Adrenal gland (tissue), 12 donors: ENCODE results near the gene SOST. TPM values are rescaled to one million over a fixed set of nuclear protein-coding genes. Genes with fewer than 3 reads are reported as not detected.

Experiments used
- DNase-seq, 7 donors: peaks; one replicate each; pipeline ENCODE4 v3.0.0-alpha.2; 2019 to 2020
- H3K27ac ChIP-seq, 5 donors: fragments of 200-600 bp; sonication (generic) in 4 of 5; 1 replicate in 3 of 5; 2 replicates in 2 of 5; pipeline versions ENCODE4 v1.5.1 to v1.8.0; 2016 to 2020; ENCODE audit warnings: mild to moderate bottlenecking in 1 of 5
- H3K27me3 ChIP-seq: fragments of 200-600 bp; 2 replicates; pipeline ENCODE4 v1.8.0; 2021
- H3K36me3 ChIP-seq, 2 donors: fragments of 200-600 bp; replicated peaks in 1 of 2; 1 replicate in 1 of 2; 2 replicates in 1 of 2; pipeline versions ENCODE4 v1.5.1 to v1.8.0; 2018 to 2022
- H3K4me1 ChIP-seq, 2 donors: fragments of 200-600 bp; replicated peaks in 1 of 2; 1 replicate in 1 of 2; 2 replicates in 1 of 2; pipeline versions ENCODE4 v1.5.1 to v1.8.0; 2018 to 2021
- H3K4me3 ChIP-seq, 4 donors: fragments of 200-600 bp; sonication (generic) in 3 of 4; one replicate each; pipeline ENCODE4 v1.5.1; 2016 to 2018
- H3K9me3 ChIP-seq, 3 donors: fragments of 200-600 bp; sonication (generic) in 1 of 3; replicated peaks in 1 of 3; 1 replicate in 2 of 3; 2 replicates in 1 of 3; pipeline versions ENCODE4 v1.5.1 to v1.8.0; 2016 to 2021
- POLR2A ChIP-seq, 2 donors: fragments of 450-650 bp; IDR thresholded peaks; one replicate each; pipeline ENCODE4 v1.6.1; 2017; ENCODE audit warnings: antibody characterized with exemption in 2 of 2, mild to moderate bottlenecking in 2 of 2, moderate library complexity in 1 of 2
- WGBS, 4 donors: extraction: QIAGEN DNeasy Blood & Tissue Kit in 2 of 4; methylation state at CpG; one replicate each; pipeline versions ENCODE4 v1.1.5 to v1.1.7; 2013 to 2017; 5-methylcytosine and 5-hydroxymethylcytosine counted together
- intact Hi-C, 2 donors: fragments of 100-400 bp; cut with DNase I; formaldehyde crosslinking; loops; one replicate each; pipeline versions ENCODE4 v1.14.1 to v1.15.0; 2022 to 2023
- polyA plus RNA-seq, 3 donors: library from polyadenylated mRNA; stranded (reverse); fragments of 200-250 nt in 2 of 3; fragments of 350-450 nt in 1 of 3; fragmentation: Illumina TruSeq in 1 of 3; extraction: RNeasy Lipid Tissue Mini Kit (QIAGEN cat#74804) in 1 of 3; gene quantifications; one replicate each; pipeline ENCODE4 v1.2.3, GENCODE V29; 2013 to 2014
- total RNA-seq, 9 donors: library from RNA; depleted of rRNA in 4 of 9; stranded (reverse); fragments of >200 nt in 4 of 9; fragments of 120-200 nt in 1 of 9; fragmentation: NEBNext Ultra II Directional in 1 of 9; extraction: Animal tissue kit (Norgen Biotek cat#: 25700) in 1 of 9; gene quantifications; one replicate each; pipeline versions ENCODE4 v1.1.0 to v1.2.4, GENCODE V29; 2013 to 2023
- TF ChIP-seq, protein P1 (sequence below), 6 experiments: fragments of 450-650 bp in 4 of 6; fragments of 200-600 bp in 2 of 6; sonication (generic) in 1 of 6; IDR thresholded peaks; 1 replicate in 5 of 6; 2 replicates in 1 of 6; pipeline versions ENCODE4 v1.5.1 to v1.8.0; 2016 to 2021; ENCODE audit warnings: antibody characterized with exemption in 6 of 6, mild to moderate bottlenecking in 2 of 6, moderate library complexity in 1 of 6
- donor health status: healthy with polysubstance abuse.
- donor health status: Bipolar disorder and iron deficiency.
- donor health status: DM: yes; HTN: yes; CAD: no.
- donor health status: DM: no; HTN: no; CAD: no.
- donor health status: DM: no; HTN: no; CAD: no.
- donor health status: DM: yes; HTN: yes; CAD: no.

The SOST gene
- total and polyA plus RNA-seq, 12 donors, result not detected

DNA sequence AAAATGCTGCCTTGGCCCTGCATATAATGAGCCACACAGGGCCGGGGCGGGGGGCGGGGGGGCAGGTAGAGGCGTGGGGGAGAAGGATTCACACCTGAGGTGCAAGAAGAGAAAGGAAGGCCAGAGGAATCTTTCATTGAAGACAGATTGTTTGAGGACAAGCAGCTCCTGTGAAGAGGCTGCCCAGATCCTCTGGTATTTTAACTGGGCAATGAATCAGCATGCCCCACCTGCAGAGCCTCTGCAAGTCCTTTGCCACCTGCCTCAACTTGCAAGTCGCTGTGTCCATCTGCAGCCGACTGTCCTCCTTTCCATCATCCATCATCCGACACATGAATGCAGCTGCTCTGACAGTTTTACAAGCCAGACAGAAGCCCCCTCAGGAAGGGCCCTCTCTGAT lies 1.2 kb upstream of the SOST start:
- no peak overlapping the region for H3K27ac ChIP-seq
- intact Hi-C loops, result loop anchor here (2.0 to 10.0 kb wide), 4 partner anchors 63 to 188 kb away; partner anchors contain the start of gene CD300LG (in 1 of the 2)
- H3K27me3 ChIP-seq, result no peaks in the 10 kb centered on the region
- no peaks in the 10 kb centered on the region for H3K9me3 ChIP-seq
- TF ChIP-seq, protein P1, sequence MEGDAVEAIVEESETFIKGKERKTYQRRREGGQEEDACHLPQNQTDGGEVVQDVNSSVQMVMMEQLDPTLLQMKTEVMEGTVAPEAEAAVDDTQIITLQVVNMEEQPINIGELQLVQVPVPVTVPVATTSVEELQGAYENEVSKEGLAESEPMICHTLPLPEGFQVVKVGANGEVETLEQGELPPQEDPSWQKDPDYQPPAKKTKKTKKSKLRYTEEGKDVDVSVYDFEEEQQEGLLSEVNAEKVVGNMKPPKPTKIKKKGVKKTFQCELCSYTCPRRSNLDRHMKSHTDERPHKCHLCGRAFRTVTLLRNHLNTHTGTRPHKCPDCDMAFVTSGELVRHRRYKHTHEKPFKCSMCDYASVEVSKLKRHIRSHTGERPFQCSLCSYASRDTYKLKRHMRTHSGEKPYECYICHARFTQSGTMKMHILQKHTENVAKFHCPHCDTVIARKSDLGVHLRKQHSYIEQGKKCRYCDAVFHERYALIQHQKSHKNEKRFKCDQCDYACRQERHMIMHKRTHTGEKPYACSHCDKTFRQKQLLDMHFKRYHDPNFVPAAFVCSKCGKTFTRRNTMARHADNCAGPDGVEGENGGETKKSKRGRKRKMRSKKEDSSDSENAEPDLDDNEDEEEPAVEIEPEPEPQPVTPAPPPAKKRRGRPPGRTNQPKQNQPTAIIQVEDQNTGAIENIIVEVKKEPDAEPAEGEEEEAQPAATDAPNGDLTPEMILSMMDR (IDR thresholded peaks at IDR 0.05), result no peak
- no peak for TF ChIP-seq POLR2A (IDR thresholded peaks at IDR 0.05)
- peaks cover 6 to 8% of the 10 kb centered on the region in 2 donors for H3K4me1 ChIP-seq
- no peaks in the 10 kb centered on the region for H3K36me3 ChIP-seq
- WGBS, 4 donors, result 46 to 72% (median 59%) methylated on average over 6 to 7 of the region's 7 CpGs
- no peak overlapping the region for H3K4me3 ChIP-seq
- no peak for DNase-seq

DNA sequence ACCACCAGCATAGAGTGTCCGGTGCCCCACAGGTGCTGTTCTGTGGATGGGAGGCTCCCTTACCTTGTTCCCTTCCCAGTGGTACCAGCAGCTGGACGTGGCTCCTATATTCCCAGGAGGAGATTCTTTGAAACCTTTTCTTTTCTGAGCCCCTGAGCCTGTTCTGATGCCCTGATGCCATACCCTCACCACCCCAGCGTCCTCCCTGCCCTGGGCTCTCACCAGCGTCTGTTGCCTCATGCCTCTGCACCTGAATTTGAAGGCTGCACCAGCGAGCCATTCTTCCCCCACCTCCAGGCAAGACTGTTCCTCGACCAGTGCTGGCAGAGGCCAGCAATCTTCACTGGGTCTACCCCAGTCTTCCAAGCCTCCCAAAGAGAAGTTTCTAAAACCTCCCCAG lies 505 bp downstream of the SOST start:
- Histone ChIP-seq H3K4me3 (no peak overlapping the region), H3K27me3 (no peaks in the 10 kb centered on the region), H3K9me3 (no peaks in the 10 kb centered on the region), H3K27ac (no peak overlapping the region), H3K4me1 (peaks cover 7 to 16% of the 10 kb centered on the region in 2 donors), H3K36me3 (no peaks in the 10 kb centered on the region)
- no peak for DNase-seq
- TF ChIP-seq, protein P1 (IDR thresholded peaks at IDR 0.05), result no peak
- TF ChIP-seq POLR2A (IDR thresholded peaks at IDR 0.05), result no peak
- WGBS, 4 donors, result 76 to 86% (median 85%) methylated on average over 5 to 6 of the region's 6 CpGs
- intact Hi-C loops, result loop anchor here in 1 of 2 donors (5.0 kb wide), 1 partner anchor 61 kb away; no protein-coding TSS in a partner anchor

DNA sequence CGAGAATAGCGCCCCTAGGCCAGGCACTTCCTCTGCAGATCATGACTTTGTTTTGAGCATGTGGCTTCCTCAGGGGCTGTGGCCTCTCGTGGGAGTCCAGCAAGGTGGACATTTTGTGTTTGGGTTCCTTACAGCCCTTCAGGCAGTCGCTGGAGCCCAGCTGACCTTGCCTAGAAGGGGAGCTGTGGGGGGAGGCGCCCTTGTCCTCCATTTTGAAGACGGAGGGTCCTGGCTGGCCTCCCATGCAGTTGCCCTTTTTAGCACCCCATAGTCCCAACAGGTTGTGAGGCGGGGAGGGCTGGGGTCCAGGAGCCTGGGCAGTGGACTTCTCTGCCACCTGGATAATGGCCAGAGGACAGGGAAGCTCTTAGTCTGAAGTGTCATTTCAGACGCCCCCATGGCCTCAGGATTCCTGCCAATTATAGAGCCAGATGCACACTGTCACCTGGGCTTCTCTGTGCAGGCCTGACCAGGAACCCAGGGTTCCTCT lies 1.4 kb downstream of the SOST start:
- Histone ChIP-seq H3K27ac (no peak overlapping the region), H3K36me3 (no peaks in the 10 kb centered on the region), H3K4me3 (no peak overlapping the region), H3K27me3 (no peaks in the 10 kb centered on the region), H3K4me1 (peaks cover 7 to 16% of the 10 kb centered on the region in 2 donors), H3K9me3 (no peaks in the 10 kb centered on the region)
- 57 to 88% (median 83%) methylated on average over 2 to 8 of the region's 8 CpGs for WGBS, 4 donors
- TF ChIP-seq POLR2A (IDR thresholded peaks at IDR 0.05), result no peak
- TF ChIP-seq, protein P1 (IDR thresholded peaks at IDR 0.05), result no peak
- intact Hi-C loops, result loop anchor here in 1 of 2 donors (5.0 kb wide), 1 partner anchor 60 kb away; no protein-coding TSS in a partner anchor
- DNase-seq, result no peak

DNA sequence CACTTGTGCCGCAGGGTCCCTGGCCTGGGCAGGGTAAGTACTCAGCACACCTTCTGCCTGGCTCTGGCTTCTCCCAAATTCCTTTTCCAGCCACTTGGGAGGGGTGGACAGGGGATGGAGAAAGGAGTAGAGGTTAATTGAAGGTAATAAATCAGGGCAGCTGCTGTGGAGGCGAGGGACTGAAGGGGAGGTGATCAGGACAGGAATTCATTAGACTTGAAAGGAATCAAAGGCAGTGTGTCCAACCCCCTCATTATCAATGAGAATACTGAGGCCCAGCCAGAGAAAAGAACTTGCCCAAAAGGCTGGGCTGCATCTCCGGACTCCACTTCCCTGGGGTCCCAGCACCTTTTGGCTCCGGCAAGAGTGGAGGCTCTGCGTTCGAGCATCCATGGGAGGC lies 2.4 kb downstream of the SOST start:
- TF ChIP-seq POLR2A (IDR thresholded peaks at IDR 0.05), result no peak
- TF ChIP-seq, protein P1 (IDR thresholded peaks at IDR 0.05), result no peak
- H3K27ac ChIP-seq, result no peak overlapping the region
- no peaks in the 10 kb centered on the region for H3K27me3 ChIP-seq
- WGBS, 4 donors, result 76 to 92% (median 91%) methylated on average over 4 to 6 of the region's 6 CpGs
- no peak overlapping the region for H3K4me3 ChIP-seq
- no peaks in the 10 kb centered on the region for H3K36me3 ChIP-seq
- DNase-seq, result no peak
- intact Hi-C loops, result loop anchor here in 1 of 2 donors (5.0 kb wide), 1 partner anchor 59 kb away; no protein-coding TSS in a partner anchor
- H3K9me3 ChIP-seq, result no peaks in the 10 kb centered on the region
- H3K4me1 ChIP-seq, result peaks cover 7 to 16% of the 10 kb centered on the region in 2 donors
